Psoas muscle (tissue), 8 donors: Measurements from ENCODE around the gene SPTAN1. TPM values are rescaled to one million over a fixed set of nuclear protein-coding genes. Genes with fewer than 3 reads are reported as not detected.

Source experiments
- ATAC-seq, 4 donors: fragments of 200-7000 bp; cut with Tn5 transposase; one replicate each; pipeline ENCODE4 v1.9.1; 2020; ENCODE audit warnings: moderate library complexity in 3 of 4, mild to moderate bottlenecking in 2 of 4
- DNase-seq, 2 donors: peaks; one replicate each; pipeline ENCODE4 v3.0.0-alpha.2; 2020
- H3K27ac ChIP-seq: fragments of 200-600 bp; one replicate; pipeline ENCODE4 v1.8.0; 2022
- H3K27me3 ChIP-seq, 3 donors: fragments of 200-600 bp in 1 of 3; one replicate each; pipeline versions ENCODE4 v1.6.1 to v1.8.0; 2013 to 2022; ENCODE audit warnings: low read length in 2 of 3, mild to moderate bottlenecking in 2 of 3, moderate library complexity in 1 of 3; ENCODE audit not compliant: insufficient read depth in 3 of 3
- H3K36me3 ChIP-seq, 2 donors: fragments of 200-600 bp in 1 of 2; one replicate each; pipeline versions ENCODE4 v1.6.1 to v1.8.0; 2013 to 2022; ENCODE audit warnings: low read depth in 1 of 2, mild to moderate bottlenecking in 1 of 2, moderate library complexity in 1 of 2; ENCODE audit not compliant: insufficient read depth in 1 of 2
- H3K4me1 ChIP-seq: fragments of 200-600 bp; one replicate; pipeline ENCODE4 v1.8.0; 2022
- H3K4me3 ChIP-seq: fragments of 200-600 bp; one replicate; pipeline ENCODE4 v1.8.0; 2022; ENCODE audit warnings: mild to moderate bottlenecking
- H3K9me3 ChIP-seq: fragments of 200-600 bp; one replicate; pipeline ENCODE4 v1.8.0; 2022
- CTCF ChIP-seq: fragments of 200-600 bp; IDR thresholded peaks from one replicate; pipeline ENCODE4 v1.8.0; 2022; ENCODE audit warnings: antibody characterized with exemption
- WGBS, 3 donors: extraction: QIAGEN DNeasy Blood & Tissue Kit; methylation state at CpG; one replicate each; pipeline versions ENCODE4 v1.1.6 to v1.1.7; 2013; 5-methylcytosine and 5-hydroxymethylcytosine counted together
- intact Hi-C, 2 donors: fragments of 100-400 bp; cut with DNase I; formaldehyde crosslinking; loops; one replicate each; pipeline versions ENCODE4 v1.11.0 to v1.14.2; 2022
- polyA plus RNA-seq, 3 donors: library from polyadenylated mRNA; stranded (reverse); fragments of 200-250 nt; gene quantifications; one replicate each; pipeline ENCODE4 v1.2.3, GENCODE V29; 2013
- total RNA-seq, 4 donors: library from RNA; stranded (reverse); fragmentation: NEBNext Ultra II Directional in 2 of 4; extraction: Animal tissue kit (Norgen Biotek cat#: 25700) in 2 of 4; gene quantifications; one replicate each; pipeline versions ENCODE4 v1.2.1 to v1.2.4, GENCODE V29; 2021 to 2023
- donor health status: healthy with polysubstance abuse.
- donor health status: DM: no; HTN: no; CAD: no; lungs with moderate emphysema.
- donor health status: Bipolar disorder and iron deficiency.
- donor health status: healthy.
- donor health status: DM: yes; HTN: yes; CAD: no.
- donor health status: DM: no; HTN: no; CAD: no.
- donor health status: DM: no; HTN: no; CAD: no.
- donor health status: DM: yes; HTN: yes; CAD: no.

Gene SPTAN1
- total and polyA plus RNA-seq, 7 donors: 18.1 to 91.4 (median 42.6) TPM

DNA sequence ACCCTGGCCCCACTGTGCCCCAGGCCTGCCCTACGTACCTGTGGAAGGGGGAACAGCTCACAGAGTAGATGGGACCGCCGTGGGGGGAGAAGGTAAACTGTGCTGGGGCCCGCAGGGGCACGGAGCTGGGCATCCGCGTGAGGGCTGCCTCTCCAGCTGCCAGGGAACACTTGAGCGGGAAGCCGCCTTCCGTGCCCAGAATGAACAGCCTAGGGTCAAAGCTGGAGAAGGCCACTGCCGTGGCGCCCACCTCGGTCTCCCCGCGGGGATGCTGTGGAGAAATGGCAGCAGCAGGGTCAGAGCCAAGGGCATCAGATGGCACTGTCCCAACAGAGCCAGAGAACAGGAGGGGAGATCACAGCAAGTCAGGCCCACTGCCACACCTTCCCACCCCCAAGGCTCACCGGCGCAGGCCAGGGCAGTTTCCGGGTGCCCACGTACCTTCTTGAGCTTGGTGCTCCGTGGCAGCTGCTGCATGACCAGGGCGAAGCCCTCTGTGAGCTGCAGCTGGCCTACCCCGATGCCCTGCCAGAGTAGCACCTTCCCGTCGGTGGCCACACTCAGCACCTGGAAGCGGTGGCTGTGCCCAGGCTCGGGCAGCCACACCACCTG, 82.4 kb downstream of the SPTAN1 start:
- Histone ChIP-seq H3K9me3 (no peaks in the 10 kb centered on the region), H3K4me3 (no peak overlapping the region), H3K4me1 (peaks cover 14% of the 10 kb centered on the region), H3K27me3 (no peaks in the 10 kb centered on the region), H3K36me3 (peaks cover 8 to 49% of the 10 kb centered on the region in 2 donors), H3K27ac (peak overlapping the region; percentile 39)
- 64 to 71% (median 66%) methylated on average over 26 of the region's 26 CpGs for WGBS, 3 donors
- ATAC-seq (peak in 2 of 4 donors; percentile 3 to 4), DNase-seq (peak in 1 of 2 donors; percentile 20)
- no peak for TF ChIP-seq CTCF
- intact Hi-C loops: no loop called here

GRCh38 chr9:128635266-128636023, 83.1 kb downstream of the SPTAN1 start:
- no peak overlapping the region for H3K4me3 ChIP-seq
- TF ChIP-seq CTCF: peak; percentile 48
- H3K4me1 ChIP-seq: peaks cover 14% of the 10 kb centered on the region
- WGBS, 3 donors: 29 to 39% (median 37%) methylated on average over 16 to 20 of the region's 20 CpGs
- H3K27ac ChIP-seq: peak overlapping the region; percentile 74
- peak; percentile 90 to 91 for DNase-seq
- peaks cover 8 to 49% of the 10 kb centered on the region in 2 donors for H3K36me3 ChIP-seq
- no peaks in the 10 kb centered on the region for H3K9me3 ChIP-seq
- H3K27me3 ChIP-seq: no peaks in the 10 kb centered on the region
- peak; percentile 80 to 88 (median 86) for ATAC-seq
- intact Hi-C loops: no loop called here

- TF ChIP-seq CTCF: no peak
- peak overlapping the region; percentile 74 for H3K27ac ChIP-seq
- peak; percentile 63 to 75 (median 73) for ATAC-seq
- H3K27me3 ChIP-seq: no peaks in the 10 kb centered on the region
- peak; percentile 49 to 70 for DNase-seq
- H3K4me3 ChIP-seq: no peak overlapping the region
- peaks cover 8 to 44% of the 10 kb centered on the region in 2 donors for H3K36me3 ChIP-seq
- peaks cover 14% of the 10 kb centered on the region for H3K4me1 ChIP-seq
- WGBS, 3 donors: 43 to 51% (median 45%) methylated on average over 15 to 16 of the region's 16 CpGs
- intact Hi-C loops: no loop called here
- H3K9me3 ChIP-seq: no peaks in the 10 kb centered on the region
These were observed 83.6 kb downstream of the SPTAN1 start for GRCh38 chr9:128636024-128636390.

DNA sequence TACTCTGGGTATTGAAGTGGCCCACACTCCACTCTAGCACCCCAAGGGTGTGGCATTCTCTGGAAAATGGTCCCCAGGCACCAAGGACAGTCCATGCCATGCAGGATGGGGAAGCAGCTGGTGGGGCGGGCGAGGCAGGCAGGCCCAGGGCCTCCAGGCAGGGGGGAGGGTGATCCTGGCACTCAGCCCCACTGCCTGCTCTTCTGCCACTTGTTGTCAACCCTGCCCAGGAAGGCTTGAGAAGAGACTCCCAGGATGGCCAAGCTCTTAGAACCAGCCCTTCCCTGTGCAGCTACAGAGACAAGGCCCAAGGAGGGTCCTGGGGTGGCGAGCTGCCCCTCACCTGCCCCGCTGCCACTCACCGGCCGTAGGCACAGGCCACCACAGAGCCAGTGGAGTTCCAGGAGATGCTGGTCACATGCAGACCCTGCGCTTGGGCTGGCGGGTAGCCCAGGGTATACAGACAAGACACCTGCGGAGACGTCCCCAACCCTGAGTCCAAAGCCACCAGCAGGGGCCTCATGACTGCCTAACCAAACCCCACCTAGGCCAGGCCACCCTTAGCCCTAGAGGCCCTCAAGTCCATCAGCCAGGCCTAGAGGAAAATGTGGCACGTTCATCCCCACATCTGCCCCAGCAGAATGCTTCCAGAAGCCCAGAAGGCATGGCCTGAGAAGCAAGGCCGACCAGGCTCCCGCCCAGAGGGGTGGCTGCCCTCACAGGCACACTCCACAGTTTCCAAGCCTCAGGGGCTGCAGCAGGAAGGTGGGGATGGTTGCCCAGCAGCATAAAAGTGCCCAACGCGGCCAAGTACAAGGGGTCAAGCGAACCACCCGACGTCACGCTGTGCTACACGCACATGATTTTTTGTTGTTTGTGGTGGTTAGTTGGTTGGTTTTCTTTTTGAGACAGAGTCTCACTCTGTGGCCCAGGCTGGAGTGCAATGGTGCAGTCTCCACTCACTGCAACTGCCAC, 84.5 kb downstream of the SPTAN1 start:
- Histone ChIP-seq H3K4me3 (no peak overlapping the region), H3K9me3 (no peaks in the 10 kb centered on the region), H3K27me3 (no peaks in the 10 kb centered on the region), H3K4me1 (peaks cover 14% of the 10 kb centered on the region), H3K36me3 (peaks cover 8 to 36% of the 10 kb centered on the region in 2 donors), H3K27ac (peak overlapping the region; percentile 74)
- DNase-seq (peak in 1 of 2 donors; percentile 12), ATAC-seq (peak in 2 of 4 donors; percentile 4 to 7)
- intact Hi-C loops: no loop called here
- WGBS, 3 donors: 76 to 80% (median 80%) methylated on average over 20 of the region's 20 CpGs
- TF ChIP-seq CTCF: no peak
